Loucy (cell line): Measurements from ENCODE around the gene ITM2B.

Experiments used
- CTCF ChIP-seq: fragments of 200-600 bp; sonication (generic); conservative IDR thresholded peaks from 2 replicates; pipeline ENCODE4 v1.5.1; 2014; ENCODE audit warnings: mild to moderate bottlenecking, antibody characterized with exemption, low read length
- EZH2phosphoT487 ChIP-seq: fragments of 200-600 bp; IDR thresholded peaks from 2 replicates; pipeline ENCODE4 v1.6.1; 2018; ENCODE audit warnings: antibody characterized with exemption, mild to moderate bottlenecking, moderate library complexity, borderline replicate concordance

- TF ChIP-seq CTCF, result no peak
- TF ChIP-seq EZH2phosphoT487, result no peak
These were observed 61.6 kb downstream of the ITM2B start for GRCh38 chr13:48294653-48295052.
